ENCODE data around the gene FHL2. TPM values are rescaled to one million over a fixed set of nuclear protein-coding genes. Genes with fewer than 3 reads are reported as not detected.

FHL2 gene
- total RNA-seq, 6 experiments from 2014 or later: 4.2 to 36.6 (median 12.0) TPM

GRCh38 chr2:105403241-105403782, 4.5 kb upstream of the FHL2 start:
- no peak for TF ChIP-seq CTCF (IDR thresholded peaks at IDR 0.05)
- no peak for TF ChIP-seq POLR2A (IDR thresholded peaks at IDR 0.05)
- Histone ChIP-seq H3K4me1 (peaks cover 0 to 3% (median 0%) of the 10 kb centered on the region in 4 donors), H3K27ac (no peak overlapping the region), H3K4me3 (no peak overlapping the region), H3K27me3 (no peaks in the 10 kb centered on the region), H3K9me3 (no peaks in the 10 kb centered on the region), H3K36me3 (no peaks in the 10 kb centered on the region)
- no peak for ATAC-seq
- 67% methylated on average over 7 of the region's 8 CpGs for WGBS (ENCODE audit: insufficient coverage, low coverage, low lambda C conversion rate, missing lambda C conversion rate)
- no peak for DNase-seq
- intact Hi-C loops (cut with DNase I): no loop called here

- Histone ChIP-seq H3K9me3 (no peaks in the 10 kb centered on the region), H3K27me3 (no peaks in the 10 kb centered on the region), H3K4me1 (peaks cover 0 to 7% (median 0%) of the 10 kb centered on the region in 4 donors), H3K4me3 (no peak overlapping the region), H3K27ac (no peak overlapping the region), H3K36me3 (no peaks in the 10 kb centered on the region)
- intact Hi-C loops (cut with DNase I): no loop called here
- TF ChIP-seq CTCF (IDR thresholded peaks at IDR 0.05): no peak
- no peak for TF ChIP-seq POLR2A (IDR thresholded peaks at IDR 0.05)
- DNase-seq: no peak
- no peak for ATAC-seq
- WGBS (ENCODE audit: insufficient coverage, low coverage, low lambda C conversion rate, missing lambda C conversion rate): 96% methylated on average over 2 of the region's 2 CpGs
Observed at GRCh38 chr2:105402809-105403208, 4.0 kb upstream of the FHL2 start.

- no peak overlapping the region for H3K27ac ChIP-seq
- ATAC-seq (no peak), DNase-seq (no peak)
- no peaks in the 10 kb centered on the region for H3K27me3 ChIP-seq
- no peaks in the 10 kb centered on the region for H3K36me3 ChIP-seq
- H3K9me3 ChIP-seq: no peaks in the 10 kb centered on the region
- no peak for TF ChIP-seq CTCF (IDR thresholded peaks at IDR 0.05)
- no peak for TF ChIP-seq POLR2A (IDR thresholded peaks at IDR 0.05)
- peaks cover 0 to 7% (median 0%) of the 10 kb centered on the region in 4 donors for H3K4me1 ChIP-seq
- 68% methylated on average over 7 of the region's 7 CpGs for WGBS (ENCODE audit: insufficient coverage, low coverage, low lambda C conversion rate, missing lambda C conversion rate)
- intact Hi-C loops (cut with DNase I): no loop called here
- no peak overlapping the region for H3K4me3 ChIP-seq
Observed at GRCh38 chr2:105401867-105402266, 3.0 kb upstream of the FHL2 start.

GRCh38 chr2:105400138-105400540, 1.3 kb upstream of the FHL2 start:
- Histone ChIP-seq H3K27me3 (no peaks in the 10 kb centered on the region), H3K9me3 (no peaks in the 10 kb centered on the region), H3K4me3 (no peak overlapping the region), H3K36me3 (no peaks in the 10 kb centered on the region), H3K27ac (no peak overlapping the region), H3K4me1 (peaks cover 0 to 7% (median 0%) of the 10 kb centered on the region in 4 donors)
- intact Hi-C loops (cut with DNase I): no loop called here
- no peak for TF ChIP-seq CTCF (IDR thresholded peaks at IDR 0.05)
- TF ChIP-seq POLR2A (IDR thresholded peaks at IDR 0.05): no peak
- 96% methylated on average over 6 of the region's 7 CpGs for WGBS (ENCODE audit: insufficient coverage, low coverage, low lambda C conversion rate, missing lambda C conversion rate)
- DNase-seq (no peak), ATAC-seq (no peak)

Data from right lobe of liver (tissue), 6 donors.